Prostate gland (tissue), 2 donors: ENCODE data around the gene LATS2. TPM values are rescaled to one million over a fixed set of nuclear protein-coding genes. Genes with fewer than 3 reads are reported as not detected.

Source experiments
- DNase-seq: peaks from one replicate; pipeline ENCODE4 v3.0.0-alpha.2; 2019; ENCODE audit warnings: low spot score
- H3K27ac ChIP-seq, 2 donors: fragments of 200-600 bp; sonication (generic); 2 replicates each; pipeline ENCODE4 v1.5.1; 2017 to 2019
- H3K27me3 ChIP-seq: fragments of 200-600 bp; sonication (generic); replicated peaks from 2 replicates; pipeline ENCODE4 v1.5.1; 2019; ENCODE audit not compliant: insufficient read depth
- H3K36me3 ChIP-seq, 2 donors: fragments of 200-600 bp; sonication (generic); 1 replicate in 1 of 2; 2 replicates in 1 of 2; pipeline versions ENCODE4 v1.5.1 to v1.8.1; 2017 to 2019
- H3K4me1 ChIP-seq: fragments of 200-600 bp; sonication (generic); replicated peaks from 2 replicates; pipeline ENCODE4 v1.5.1; 2019
- H3K4me3 ChIP-seq, 2 donors: fragments of 200-600 bp; sonication (generic); 2 replicates each; pipeline ENCODE4 v1.5.1; 2017 to 2019
- H3K9me3 ChIP-seq: fragments of 200-600 bp; sonication (generic); 2 replicates; pipeline ENCODE4 v1.5.1; 2017
- POLR2A ChIP-seq: fragments of 450-650 bp; IDR thresholded peaks from one replicate; pipeline ENCODE4 v1.6.1; 2016; ENCODE audit warnings: antibody characterized with exemption, mild to moderate bottlenecking
- POLR2AphosphoS5 ChIP-seq: sonication (generic); formaldehyde crosslinking; IDR thresholded peaks from one replicate; pipeline ENCODE4 v1.6.1; 2017; ENCODE audit warnings: antibody characterized with exemption
- WGBS: methylation state at CpG from one replicate; pipeline ENCODE4 v1.1.5; 2018; 5-methylcytosine and 5-hydroxymethylcytosine counted together
- intact Hi-C: fragments of 100-400 bp; cut with DNase I; formaldehyde crosslinking; loops from one replicate; pipeline ENCODE4 v1.14.2; 2022
- total RNA-seq, 2 donors: library from RNA; depleted of rRNA; stranded (reverse); fragments of >200 nt; gene quantifications; one replicate each; pipeline ENCODE4 v1.1.0, GENCODE V29; 2016
- TF ChIP-seq, protein P1 (sequence below), 4 experiments: fragments of 200-600 bp in 2 of 4; fragments of 450-650 bp in 2 of 4; sonication (generic) in 2 of 4; IDR thresholded peaks; 1 replicate in 3 of 4; 2 replicates in 1 of 4; pipeline ENCODE4 v1.5.1; 2016 to 2019; ENCODE audit warnings: antibody characterized with exemption in 4 of 4, mild to moderate bottlenecking in 2 of 4, moderate library complexity in 2 of 4

The LATS2 gene
- total RNA-seq, 2 donors from 2014 or later, result 22.0 to 27.4 TPM

DNA sequence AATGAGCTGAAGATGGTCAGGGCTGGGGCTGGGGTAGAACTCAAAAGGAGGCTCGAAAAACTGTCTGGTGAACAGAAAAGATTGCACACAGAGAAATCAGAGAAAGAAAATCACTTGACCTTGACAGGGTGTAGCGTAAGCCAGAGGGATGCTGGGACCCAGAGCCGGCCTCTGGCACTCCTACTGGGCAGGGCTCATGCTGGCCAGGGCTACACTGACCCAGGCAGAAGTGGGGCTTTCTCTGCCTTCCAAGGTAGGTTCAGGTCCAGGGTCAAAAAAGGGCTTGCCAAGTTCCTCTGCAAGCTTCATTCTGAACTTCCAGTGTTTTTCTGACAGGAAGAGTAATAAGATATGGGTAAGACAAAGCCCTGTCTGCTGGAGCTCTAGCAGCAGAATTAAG, 56.2 kb downstream of the LATS2 start:
- no peak for DNase-seq
- no peak overlapping the region for H3K4me3 ChIP-seq
- H3K27ac ChIP-seq, result no peak overlapping the region
- WGBS, result 82% methylated on average over 3 of the region's 3 CpGs
- H3K36me3 ChIP-seq, result no peaks in the 10 kb centered on the region
- intact Hi-C loops, result no loop called here
- H3K4me1 ChIP-seq, result no peaks in the 10 kb centered on the region
- H3K9me3 ChIP-seq, result no peaks in the 10 kb centered on the region
- TF ChIP-seq POLR2A, result no peak
- TF ChIP-seq, protein P1, sequence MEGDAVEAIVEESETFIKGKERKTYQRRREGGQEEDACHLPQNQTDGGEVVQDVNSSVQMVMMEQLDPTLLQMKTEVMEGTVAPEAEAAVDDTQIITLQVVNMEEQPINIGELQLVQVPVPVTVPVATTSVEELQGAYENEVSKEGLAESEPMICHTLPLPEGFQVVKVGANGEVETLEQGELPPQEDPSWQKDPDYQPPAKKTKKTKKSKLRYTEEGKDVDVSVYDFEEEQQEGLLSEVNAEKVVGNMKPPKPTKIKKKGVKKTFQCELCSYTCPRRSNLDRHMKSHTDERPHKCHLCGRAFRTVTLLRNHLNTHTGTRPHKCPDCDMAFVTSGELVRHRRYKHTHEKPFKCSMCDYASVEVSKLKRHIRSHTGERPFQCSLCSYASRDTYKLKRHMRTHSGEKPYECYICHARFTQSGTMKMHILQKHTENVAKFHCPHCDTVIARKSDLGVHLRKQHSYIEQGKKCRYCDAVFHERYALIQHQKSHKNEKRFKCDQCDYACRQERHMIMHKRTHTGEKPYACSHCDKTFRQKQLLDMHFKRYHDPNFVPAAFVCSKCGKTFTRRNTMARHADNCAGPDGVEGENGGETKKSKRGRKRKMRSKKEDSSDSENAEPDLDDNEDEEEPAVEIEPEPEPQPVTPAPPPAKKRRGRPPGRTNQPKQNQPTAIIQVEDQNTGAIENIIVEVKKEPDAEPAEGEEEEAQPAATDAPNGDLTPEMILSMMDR (IDR thresholded peaks at IDR 0.05), result no peak
- TF ChIP-seq POLR2AphosphoS5, result no peak
- no peaks in the 10 kb centered on the region for H3K27me3 ChIP-seq

DNA sequence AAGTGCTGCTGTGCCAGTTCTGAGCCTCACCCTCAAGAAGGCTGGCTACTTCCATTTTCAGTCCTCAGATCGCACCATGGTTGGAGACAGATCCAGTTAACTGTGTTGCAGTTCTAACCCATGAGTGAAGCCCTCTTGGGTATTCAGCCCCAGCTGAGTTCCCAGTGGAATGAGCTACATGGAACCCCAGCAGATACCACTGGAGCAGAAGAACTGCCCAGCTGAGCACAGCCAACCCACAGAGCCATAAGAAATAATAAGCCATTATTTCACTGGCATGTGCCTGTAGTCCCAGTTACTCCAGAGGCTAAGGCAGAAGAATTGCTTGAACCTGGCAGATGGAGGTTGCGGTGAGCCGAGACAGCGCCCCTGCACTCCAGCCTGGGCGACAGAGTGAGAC, 59.9 kb downstream of the LATS2 start:
- no peaks in the 10 kb centered on the region for H3K4me1 ChIP-seq
- TF ChIP-seq POLR2AphosphoS5 (no peak), POLR2A (no peak)
- TF ChIP-seq, protein P1 (IDR thresholded peaks at IDR 0.05), result no peak
- no peaks in the 10 kb centered on the region for H3K27me3 ChIP-seq
- no peaks in the 10 kb centered on the region for H3K36me3 ChIP-seq
- H3K4me3 ChIP-seq, result no peak overlapping the region
- no peak for DNase-seq
- no peak overlapping the region for H3K27ac ChIP-seq
- H3K9me3 ChIP-seq, result no peaks in the 10 kb centered on the region
- intact Hi-C loops, result no loop called here
- WGBS, result 95% methylated on average over 5 of the region's 5 CpGs

DNA sequence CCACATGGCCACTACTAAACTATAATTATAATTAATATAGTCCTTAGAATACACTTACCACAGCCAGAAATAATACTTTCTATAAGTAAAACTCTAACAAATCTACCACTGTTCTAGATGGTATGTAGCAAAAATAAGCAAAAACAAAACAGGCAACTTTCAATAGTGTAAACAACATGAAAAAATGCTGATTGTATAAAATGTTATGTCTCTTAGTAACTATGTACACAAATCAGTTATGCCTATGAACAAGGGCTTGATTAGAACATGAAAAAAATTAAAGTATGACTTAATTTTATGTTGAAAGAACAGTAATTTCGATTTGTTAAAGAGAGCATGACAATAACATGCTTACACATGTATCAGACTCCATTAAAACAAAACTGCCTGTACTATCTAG, 60.7 kb downstream of the LATS2 start:
- WGBS, result 92% methylated on average over 1 of the region's 1 CpG
- no peak for DNase-seq
- TF ChIP-seq POLR2A (no peak), POLR2AphosphoS5 (no peak)
- TF ChIP-seq, protein P1 (IDR thresholded peaks at IDR 0.05), result no peak

GRCh38 chr13:20998649-20999415, 62.6 kb downstream of the LATS2 start:
- WGBS, result 95% methylated on average over 51 of the region's 60 CpGs
- intact Hi-C loops, result no loop called here
- Histone ChIP-seq H3K9me3 (no peaks in the 10 kb centered on the region), H3K27ac (no peak overlapping the region), H3K4me3 (no peak overlapping the region), H3K27me3 (no peaks in the 10 kb centered on the region), H3K36me3 (no peaks in the 10 kb centered on the region), H3K4me1 (no peaks in the 10 kb centered on the region)
- no peak for DNase-seq
- TF ChIP-seq, protein P1 (IDR thresholded peaks at IDR 0.05), result no peak
- TF ChIP-seq POLR2AphosphoS5 (no peak), POLR2A (no peak)

More for the DNA sequence above, 60.7 kb downstream of the LATS2 start:
- intact Hi-C loops, result no loop called here
- H3K9me3 ChIP-seq, result no peaks in the 10 kb centered on the region
- no peaks in the 10 kb centered on the region for H3K36me3 ChIP-seq
- H3K4me1 ChIP-seq, result no peaks in the 10 kb centered on the region
- H3K27ac ChIP-seq, result no peak overlapping the region
- no peak overlapping the region for H3K4me3 ChIP-seq
- H3K27me3 ChIP-seq, result no peaks in the 10 kb centered on the region
